Esophagus mucosa (tissue), 1 donor: ENCODE results near the gene TTC23L. TPM values are rescaled to one million over a fixed set of nuclear protein-coding genes. Genes with fewer than 3 reads are reported as not detected.

Source experiments
- ATAC-seq: fragments of 200-7000 bp; cut with Tn5 transposase; one replicate; pipeline ENCODE4 v1.9.1; 2020
- total RNA-seq: library from RNA; stranded (reverse); gene quantifications from one replicate; pipeline ENCODE4 v1.2.4, GENCODE V29; 2023
- donor health status: DM: yes; HTN: yes; CAD: no.

The TTC23L gene
- total RNA-seq, 1 donor from 2014 or later = not detected

GRCh38 chr5:34833976-34834793 is 4.8 kb upstream of the TTC23L start:
- ATAC-seq = no peak

GRCh38 chr5:34834794-34835089 is 4.2 kb upstream of the TTC23L start:
- ATAC-seq = no peak

GRCh38 chr5:34835664-34836063 is 3.3 kb upstream of the TTC23L start:
- ATAC-seq = no peak

GRCh38 chr5:34841816-34842215 is 2.9 kb downstream of the TTC23L start:
- ATAC-seq = no peak

GRCh38 chr5:34842554-34842953 is 3.6 kb downstream of the TTC23L start:
- no peak for ATAC-seq

- no peak for ATAC-seq
Observed at GRCh38 chr5:34843497-34843896, 4.5 kb downstream of the TTC23L start.

GRCh38 chr5:34844106-34844505 is 5.1 kb downstream of the TTC23L start:
- no peak for ATAC-seq

GRCh38 chr5:34844999-34845398 is 6.0 kb downstream of the TTC23L start:
- no peak for ATAC-seq

- no peak for ATAC-seq
Observed at GRCh38 chr5:34847056-34847455, 8.1 kb downstream of the TTC23L start.

GRCh38 chr5:34847552-34847951 is 8.6 kb downstream of the TTC23L start:
- no peak for ATAC-seq

- ATAC-seq = no peak
Observed at GRCh38 chr5:34848230-34848629, 9.3 kb downstream of the TTC23L start.

GRCh38 chr5:34849253-34849652 is 10.3 kb downstream of the TTC23L start:
- no peak for ATAC-seq

GRCh38 chr5:34854459-34855174 is 15.7 kb downstream of the TTC23L start:
- peak; percentile 42 for ATAC-seq

GRCh38 chr5:34857161-34857560 is 18.2 kb downstream of the TTC23L start:
- no peak for ATAC-seq

- ATAC-seq = no peak
Observed at GRCh38 chr5:34857894-34858293, 18.9 kb downstream of the TTC23L start.

GRCh38 chr5:34858790-34859189 is 19.8 kb downstream of the TTC23L start:
- no peak for ATAC-seq

GRCh38 chr5:34859253-34859652 is 20.3 kb downstream of the TTC23L start:
- no peak for ATAC-seq

- ATAC-seq = no peak
Observed at GRCh38 chr5:34863946-34864345, 25.0 kb downstream of the TTC23L start.

GRCh38 chr5:34865091-34865490 is 26.1 kb downstream of the TTC23L start:
- ATAC-seq = no peak

GRCh38 chr5:34866989-34867471 is 28.1 kb downstream of the TTC23L start:
- ATAC-seq = no peak

- no peak for ATAC-seq
Observed at GRCh38 chr5:34867660-34868059, 28.7 kb downstream of the TTC23L start.

GRCh38 chr5:34868791-34869190 is 29.8 kb downstream of the TTC23L start:
- ATAC-seq = no peak

GRCh38 chr5:34869256-34869655 is 30.3 kb downstream of the TTC23L start:
- no peak for ATAC-seq

- ATAC-seq = no peak
Observed at GRCh38 chr5:34870382-34870781, 31.4 kb downstream of the TTC23L start.
